GM21423 (cell line): ENCODE measurements around the gene EEA1.
"Not testable (repeated sequence)": the region's sequence is repeated elsewhere in the genome, so short reads cannot be mapped to it uniquely, and the experiment has no call there.

Source experiments
- ATAC-seq: cut with Tn5 transposase; IDR thresholded peaks from one replicate; pipeline ENCODE4 v1.9.1; 2021; ENCODE audit warnings: mild to moderate bottlenecking, moderate library complexity; ENCODE audit not compliant: unreplicated experiment

The EEA1 gene

DNA sequence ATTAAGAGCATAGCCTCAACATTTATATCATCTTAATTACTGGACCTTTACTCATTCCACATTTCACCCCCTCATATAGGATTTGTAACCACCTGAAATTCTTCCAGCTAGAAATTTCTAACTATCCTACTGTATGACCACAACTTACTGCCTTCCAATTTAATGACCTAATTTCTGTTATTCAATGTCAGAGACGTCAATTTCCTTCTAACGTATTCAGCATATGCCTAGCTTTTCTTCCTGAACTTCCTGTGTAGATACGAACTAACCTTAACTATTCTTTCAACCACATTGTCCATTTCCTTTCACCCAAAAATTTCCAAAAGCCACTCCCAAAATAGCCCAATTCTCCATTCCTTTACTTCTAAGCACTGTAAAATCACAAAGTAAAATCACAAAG, 108.0 kb downstream of the EEA1 start:
- no peak for ATAC-seq

- no peak for ATAC-seq
Observed at GRCh38 chr12:92814584-92814983, 114.5 kb downstream of the EEA1 start.

DNA sequence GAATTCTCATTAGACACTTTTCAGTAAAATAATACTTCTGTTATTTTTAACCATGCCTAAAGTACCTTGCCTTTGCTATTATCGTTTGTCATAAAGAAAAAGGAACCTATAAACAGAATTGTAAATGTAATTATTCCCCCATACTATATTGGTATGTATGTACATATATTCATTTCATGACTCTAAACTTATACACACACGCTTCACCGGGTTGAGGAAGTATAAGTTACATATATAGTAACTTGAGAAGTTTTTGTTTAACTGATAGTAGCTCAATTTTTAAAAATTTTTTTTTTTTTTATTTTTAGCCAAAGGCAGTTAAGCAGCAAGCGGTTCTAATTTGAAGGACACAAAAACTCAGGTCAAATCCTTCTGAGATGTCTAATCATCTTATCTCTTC, 118.7 kb downstream of the EEA1 start:
- ATAC-seq = peak; percentile 85

DNA sequence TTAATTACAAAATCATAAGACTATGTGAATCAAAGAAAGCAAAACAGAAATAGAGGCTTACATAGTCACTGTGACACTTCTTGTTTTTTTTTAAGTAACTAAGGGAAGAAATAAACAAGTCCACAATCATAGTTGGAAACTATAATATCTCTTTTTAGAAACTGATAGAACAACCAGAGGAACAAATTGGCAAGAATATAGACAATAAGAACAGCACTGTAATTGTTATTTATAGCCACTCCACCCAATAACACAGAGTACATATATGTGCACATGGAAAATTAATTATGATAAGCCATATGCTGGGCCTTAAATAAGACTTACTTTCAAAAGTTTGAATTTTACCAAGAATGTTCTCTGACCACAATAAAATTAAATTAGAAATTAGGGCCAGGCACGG, 125.2 kb downstream of the EEA1 start:
- ATAC-seq = no peak

GRCh38 chr12:92802906-92803305, 126.2 kb downstream of the EEA1 start:
- no peak for ATAC-seq

DNA sequence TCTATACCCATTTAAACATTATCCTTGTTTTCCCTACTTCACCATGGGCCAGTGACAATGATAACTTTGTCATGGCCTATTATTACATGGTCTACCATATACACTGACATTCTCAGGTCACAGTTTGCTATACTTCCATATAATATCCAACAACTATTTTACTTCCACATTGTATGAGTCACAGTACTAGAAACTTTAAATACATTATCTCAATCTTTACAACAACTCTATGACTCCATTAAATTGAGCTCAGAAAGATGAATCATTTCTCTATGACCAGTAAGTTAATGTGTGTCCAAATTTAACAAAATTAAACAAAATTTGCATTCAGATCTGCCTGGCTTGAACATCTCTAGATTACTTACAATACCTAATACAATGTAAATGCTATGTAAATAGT, 132.4 kb downstream of the EEA1 start:
- ATAC-seq = no peak

DNA sequence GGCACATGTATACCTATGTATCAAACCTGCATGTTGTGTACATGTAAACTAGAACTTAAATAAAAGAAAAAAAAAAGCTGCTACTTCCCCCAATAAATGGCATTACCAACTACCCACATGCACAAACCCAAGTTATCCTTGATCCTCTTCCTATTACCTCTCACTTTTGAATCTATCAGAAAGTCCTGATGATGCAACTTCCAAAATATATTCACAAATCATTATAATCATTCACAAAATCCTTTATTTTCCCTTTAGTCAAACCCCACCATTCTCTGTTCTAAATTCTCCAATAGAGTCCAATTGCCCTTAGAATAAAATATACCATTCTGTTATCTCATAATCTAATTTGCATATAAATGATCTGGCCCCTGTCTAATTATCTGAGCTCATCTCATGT, 134.3 kb downstream of the EEA1 start:
- no peak for ATAC-seq

GRCh38 chr12:92794356-92794755, 134.7 kb downstream of the EEA1 start:
- ATAC-seq = not testable (repeated sequence)

DNA sequence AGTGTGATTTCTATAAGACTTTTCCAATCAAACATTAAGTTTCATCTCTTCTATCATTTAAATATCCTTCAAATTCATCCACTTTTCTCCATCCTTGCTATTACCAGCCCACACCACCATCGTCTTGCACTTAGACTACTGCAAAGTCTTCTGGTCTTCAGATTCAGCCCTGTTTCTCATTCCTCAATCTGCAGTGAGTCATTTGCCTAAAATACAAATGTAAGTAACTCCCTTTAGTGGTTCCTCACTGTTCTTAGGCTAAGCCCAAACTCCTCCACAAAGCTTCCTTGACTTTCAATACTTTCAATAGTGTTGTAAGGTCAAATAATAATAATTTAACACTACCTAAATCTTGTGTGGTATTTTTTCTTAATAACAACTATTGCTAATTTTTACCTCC, 143.1 kb downstream of the EEA1 start:
- ATAC-seq = no peak

DNA sequence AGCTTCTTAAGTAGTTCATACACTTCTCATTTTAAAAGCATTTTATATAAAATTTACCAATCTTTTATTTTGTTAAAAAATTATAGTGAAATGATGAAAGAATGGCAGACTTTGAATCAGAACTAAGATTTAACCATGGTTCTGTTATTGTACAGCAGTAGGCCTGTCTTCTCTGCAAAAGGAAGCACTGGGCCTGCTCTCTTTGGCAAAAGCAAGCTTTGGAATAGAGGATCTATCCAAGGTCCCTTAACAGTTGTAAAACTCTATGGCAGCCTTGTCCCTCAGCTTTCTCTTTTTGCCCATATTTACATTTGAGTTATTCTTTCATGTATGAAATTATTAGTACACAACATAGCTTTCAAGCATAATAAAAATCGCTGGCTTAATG, 143.5 kb downstream of the EEA1 start:
- ATAC-seq = no peak

DNA sequence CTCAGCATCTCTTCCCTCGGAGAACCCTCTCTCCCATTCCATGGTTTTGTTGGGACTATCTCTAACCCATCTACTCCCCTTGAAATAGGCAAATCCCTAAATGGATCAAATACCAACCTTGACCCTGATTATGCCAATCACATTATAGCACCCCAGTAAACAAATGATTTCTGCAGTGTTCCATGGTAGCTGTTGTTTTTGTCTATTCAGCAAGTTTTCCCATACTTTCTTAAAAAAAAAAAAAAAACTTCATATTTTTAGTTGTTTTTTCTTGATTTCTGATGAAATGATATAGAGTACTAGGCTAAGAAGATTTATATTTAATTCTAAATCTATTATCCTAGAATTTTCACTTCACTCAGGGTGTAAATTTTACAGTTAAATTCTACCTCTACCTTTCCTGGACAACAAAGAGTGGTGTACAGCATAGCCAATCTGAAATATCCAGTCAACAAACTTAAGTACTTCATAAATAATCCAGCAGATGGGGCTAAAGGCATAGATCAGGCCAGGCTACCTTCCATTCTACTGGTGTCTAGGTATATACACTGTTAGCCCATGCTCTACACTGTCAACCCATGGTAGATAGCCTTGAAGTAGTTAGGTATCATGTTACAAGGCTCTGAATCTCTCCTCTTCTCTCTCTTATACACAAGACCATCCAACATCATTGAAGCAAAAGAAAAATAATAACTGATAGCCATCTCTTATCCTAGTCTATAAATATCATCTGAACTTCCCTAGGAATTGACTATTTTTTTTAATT, 144.1 kb downstream of the EEA1 start:
- peak; percentile 95 for ATAC-seq

DNA sequence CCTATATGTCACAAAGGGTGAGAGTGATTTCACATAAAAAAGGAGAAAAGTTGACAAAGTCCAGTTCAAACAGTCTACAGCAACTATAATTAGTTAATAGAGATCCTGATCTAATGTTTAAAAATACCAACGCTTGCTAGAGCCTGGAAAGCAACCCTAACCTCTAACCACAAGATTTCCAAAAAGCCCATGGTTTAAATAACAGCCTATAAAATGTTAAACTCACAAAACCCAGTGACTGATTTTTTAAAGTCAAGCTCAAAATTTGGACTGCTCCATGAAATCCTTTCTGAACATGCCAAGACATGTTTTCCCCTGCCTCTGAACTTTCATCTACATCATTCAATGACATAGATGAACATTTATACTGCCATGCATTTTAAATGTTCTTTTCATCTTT, 144.7 kb downstream of the EEA1 start:
- ATAC-seq = no peak

DNA sequence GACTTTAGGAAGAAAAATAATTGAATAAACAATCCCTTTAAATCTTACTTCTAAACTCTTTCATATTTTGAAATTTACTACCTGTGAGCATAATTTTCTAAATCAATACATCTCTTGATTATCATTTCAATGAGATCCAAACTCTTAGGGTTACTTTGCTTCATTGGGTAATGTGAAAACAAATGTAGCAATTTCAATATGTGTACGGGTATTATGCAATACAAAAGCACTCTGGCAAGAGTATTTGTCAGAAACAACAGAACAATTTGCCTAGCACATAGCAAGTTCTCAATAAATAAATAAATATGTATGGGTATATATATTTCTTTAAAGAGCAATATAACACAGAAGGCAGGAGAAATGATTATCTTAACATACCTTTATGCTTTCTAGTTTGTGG, 149.2 kb downstream of the EEA1 start:
- ATAC-seq = no peak

GRCh38 chr12:92778525-92778924, 150.6 kb downstream of the EEA1 start:
- no peak for ATAC-seq

- ATAC-seq = no peak
Observed at GRCh38 chr12:92775416-92775815, 153.7 kb downstream of the EEA1 start.

- ATAC-seq = no peak
Observed at GRCh38 chr12:92771001-92771400, 158.1 kb downstream of the EEA1 start.

DNA sequence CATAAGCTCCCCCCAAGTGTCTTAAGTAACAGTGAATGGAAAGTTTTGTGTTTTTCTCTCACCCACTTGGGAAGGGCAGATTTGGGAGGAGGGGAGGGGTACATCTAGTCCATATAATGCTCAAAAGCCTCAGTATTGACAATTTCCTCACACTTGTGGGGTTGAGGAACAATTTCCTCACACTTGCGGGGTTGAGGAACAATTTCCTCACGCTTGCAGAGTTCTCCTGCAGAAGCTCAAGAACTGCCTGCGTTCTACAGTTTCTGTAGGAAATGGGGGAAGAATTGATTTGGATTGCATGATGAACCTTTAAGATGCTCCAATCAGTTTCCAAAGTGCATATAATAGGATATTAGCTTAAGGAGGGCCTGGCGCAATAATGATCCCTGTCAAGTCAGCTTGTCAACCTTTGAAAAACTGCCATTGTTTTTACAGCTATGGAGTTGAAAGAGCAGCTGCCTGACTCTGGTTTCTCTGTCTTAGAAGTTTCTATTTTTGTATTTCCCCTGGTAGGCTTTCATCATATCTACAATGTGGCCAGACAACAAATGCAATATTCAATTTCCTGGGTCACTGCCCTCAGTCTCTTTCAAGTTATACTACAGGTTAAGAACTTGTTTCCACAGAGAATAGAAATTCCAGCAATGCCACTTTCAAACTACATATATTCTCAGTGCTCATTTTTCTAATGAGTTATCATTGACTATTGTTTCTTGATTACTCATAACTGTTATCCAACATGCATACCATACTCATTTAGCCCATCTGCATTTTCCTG, 159.8 kb downstream of the EEA1 start:
- peak; percentile 91 for ATAC-seq

- no peak for ATAC-seq
Observed at GRCh38 chr12:92765871-92766270, 163.2 kb downstream of the EEA1 start.

DNA sequence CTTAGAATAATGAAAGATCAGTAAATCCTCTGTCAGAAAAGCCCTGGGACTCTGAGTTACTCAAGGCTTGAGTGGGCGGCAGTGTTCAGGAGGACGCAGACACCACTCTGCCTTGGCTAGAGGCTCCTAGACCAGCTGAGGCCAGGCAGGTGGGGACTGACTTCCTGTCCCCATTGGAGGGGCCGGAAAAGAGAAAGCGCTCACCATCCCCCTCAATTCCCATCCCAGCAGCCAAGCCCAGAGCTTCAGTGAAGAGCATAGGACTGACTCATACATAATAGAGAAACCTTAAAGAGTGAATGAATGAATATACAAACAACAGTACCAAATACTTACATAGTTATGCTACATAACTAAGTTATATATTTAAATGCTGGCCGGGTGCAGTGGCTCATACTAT, 164.3 kb downstream of the EEA1 start:
- no peak for ATAC-seq

- no peak for ATAC-seq
Observed at GRCh38 chr12:92762773-92763172, 166.3 kb downstream of the EEA1 start.

DNA sequence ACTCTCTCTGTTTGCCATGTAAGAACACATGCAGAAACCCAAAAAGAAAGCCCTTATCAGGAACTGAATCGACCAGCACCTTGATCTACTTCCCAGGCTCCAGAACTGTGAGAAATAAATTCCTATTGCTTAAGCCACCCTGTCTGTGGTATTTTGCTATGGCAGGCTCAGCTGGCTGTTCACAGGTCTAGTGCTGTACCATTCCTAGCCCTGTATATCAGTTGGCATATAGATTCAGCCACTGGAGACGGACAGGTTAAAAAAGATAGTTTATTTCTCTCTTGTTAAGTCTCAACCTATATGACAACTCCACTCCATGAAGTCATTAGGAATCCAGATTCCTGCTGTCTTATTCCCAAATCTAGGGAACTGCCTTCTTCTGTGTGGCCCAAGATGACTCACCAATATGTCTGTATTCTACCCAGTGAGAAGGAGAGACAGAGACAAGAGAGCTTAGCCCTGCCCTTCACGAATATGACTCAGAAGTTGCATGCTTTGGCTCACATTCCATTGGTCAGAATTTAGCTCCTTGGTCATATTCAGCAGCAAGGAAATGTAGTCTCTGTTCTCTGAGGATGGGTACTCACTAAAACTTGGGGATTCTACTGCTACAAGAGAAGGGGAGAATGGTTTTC, 169.3 kb downstream of the EEA1 start:
- no peak for ATAC-seq

- ATAC-seq = no peak
Observed at GRCh38 chr12:92757597-92758121, 171.4 kb downstream of the EEA1 start.
